Measurements from ENCODE around the gene ASB14.

The ASB14 gene

GRCh38 chr3:57261119-57261518 lies 31.4 kb downstream of the ASB14 start:
- DNase-seq (ENCODE audit: low spot score): no peak

DNA sequence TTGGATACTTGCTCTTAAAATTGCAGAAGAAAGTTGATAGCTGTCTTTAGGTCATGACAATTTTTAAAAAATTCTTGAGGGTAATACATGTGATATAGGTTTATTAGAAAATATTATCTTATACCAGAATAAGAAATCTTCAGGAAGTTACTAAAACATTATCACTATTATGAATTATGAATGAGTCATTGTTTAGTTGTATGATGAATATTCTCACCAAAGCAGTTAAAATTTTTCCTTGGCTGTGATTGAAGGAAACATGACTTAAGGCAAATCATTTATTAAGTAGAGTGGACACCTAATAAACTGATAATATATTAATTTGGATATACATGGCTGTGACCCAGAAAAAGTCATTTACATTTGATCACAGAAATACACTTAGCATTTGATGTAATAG lies 34.8 kb downstream of the ASB14 start:
- DNase-seq (ENCODE audit: low spot score): no peak

DNA sequence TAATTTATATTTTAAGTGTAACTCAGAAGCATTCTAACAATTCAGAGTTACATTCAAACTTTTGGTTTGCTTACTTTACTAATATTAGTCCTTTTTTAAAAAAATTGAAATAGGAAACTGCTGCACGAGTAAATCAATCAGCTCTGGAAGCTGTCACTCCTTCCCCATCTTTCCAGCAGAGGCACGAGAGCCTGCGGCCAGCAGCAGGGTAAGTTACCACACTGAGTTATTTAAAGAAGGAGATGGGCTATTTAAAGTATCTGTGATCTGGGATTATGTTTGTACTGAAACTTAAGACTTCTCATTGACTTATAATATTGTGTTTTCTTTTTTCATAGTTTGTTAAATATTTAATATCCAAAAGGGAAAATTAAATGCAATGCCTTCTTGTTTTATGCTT lies 35.6 kb downstream of the ASB14 start:
- DNase-seq (ENCODE audit: low spot score): no peak

GRCh38 chr3:57252404-57252803 lies 40.1 kb downstream of the ASB14 start:
- DNase-seq (ENCODE audit: low spot score): no peak

DNA sequence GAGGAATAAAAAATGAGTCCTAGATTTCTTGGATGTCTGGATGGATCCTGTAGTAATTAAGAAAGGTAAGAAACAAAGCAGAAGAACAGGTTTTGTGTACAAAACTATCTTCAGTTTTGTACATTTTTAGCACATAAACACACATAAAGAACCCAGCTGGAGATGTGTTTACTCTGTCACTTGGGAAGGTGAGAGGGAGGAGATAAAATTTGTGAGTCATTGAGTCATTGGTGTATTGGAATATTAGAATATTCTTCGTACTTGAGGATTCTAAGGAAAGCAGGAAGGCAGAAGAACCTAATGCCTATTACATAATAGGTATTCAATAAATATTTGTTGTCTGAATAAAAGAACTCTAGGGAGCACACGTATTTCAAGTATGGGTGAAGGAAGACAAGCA lies 47.5 kb downstream of the ASB14 start:
- DNase-seq (ENCODE audit: low spot score): no peak

DNA sequence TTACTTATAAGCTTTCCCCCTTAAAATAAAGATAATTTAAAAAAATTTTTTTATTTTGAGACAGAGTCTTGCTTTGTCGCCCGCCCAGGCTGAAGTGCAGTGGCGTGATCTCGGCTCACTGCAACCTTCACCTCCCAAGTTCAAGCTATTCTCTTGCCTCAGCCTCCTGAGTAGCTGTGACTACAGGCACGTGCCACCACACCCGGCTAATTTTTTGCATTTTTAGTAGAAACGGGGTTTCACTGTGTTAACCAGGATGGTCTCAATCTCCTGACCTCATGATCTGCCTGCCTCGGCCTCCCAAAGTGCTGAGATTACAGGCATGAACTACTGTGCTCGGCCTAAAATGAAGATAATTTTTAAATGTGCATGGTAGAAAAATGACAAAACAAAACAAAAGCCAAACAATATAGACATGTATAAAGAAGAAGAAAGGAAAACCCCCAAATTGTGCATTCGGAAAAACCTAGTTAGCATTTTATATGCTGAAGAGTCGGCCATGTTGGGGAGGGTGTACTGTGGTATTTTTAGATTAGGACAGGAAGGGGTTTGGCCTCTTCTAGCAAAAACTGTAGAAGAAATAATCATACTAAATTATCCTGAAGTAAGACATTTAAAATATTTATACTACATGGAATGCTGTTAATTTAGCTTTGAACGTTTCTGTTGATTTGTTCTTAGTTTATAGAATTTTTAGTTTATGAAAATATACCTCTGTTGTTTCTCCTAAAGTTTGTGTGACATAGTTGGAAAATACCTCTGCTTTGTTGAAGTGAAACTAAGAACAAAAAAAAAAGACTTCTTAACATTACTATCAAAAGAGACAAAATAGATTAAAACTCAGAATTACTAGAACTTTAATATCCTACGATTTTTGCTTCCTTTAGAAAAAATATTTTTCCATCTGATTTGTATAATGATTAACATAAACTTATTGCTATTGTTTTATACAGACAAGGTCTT lies 57.6 kb downstream of the ASB14 start:
- DNase-seq (ENCODE audit: low spot score): no peak

DNA sequence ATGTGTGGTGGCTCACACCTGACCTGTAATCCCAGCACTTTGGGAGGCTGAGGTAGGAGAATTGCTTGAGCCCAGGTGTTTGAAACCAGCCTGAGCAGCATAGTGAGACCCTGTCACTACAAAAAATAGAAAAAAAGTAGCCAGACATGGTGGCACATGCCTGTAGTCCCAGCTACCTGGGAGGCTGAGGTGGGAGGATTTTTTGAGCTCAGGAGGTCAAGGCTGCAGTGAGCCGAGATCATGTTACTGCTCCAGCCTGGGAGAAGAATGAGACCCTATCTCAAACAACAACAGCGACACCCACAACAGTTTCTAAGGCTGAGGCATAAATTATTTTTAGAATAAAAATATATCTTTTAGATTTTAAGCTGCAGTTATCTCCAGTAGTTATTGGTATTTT lies 58.7 kb downstream of the ASB14 start:
- no peak for DNase-seq (ENCODE audit: low spot score)

DNA sequence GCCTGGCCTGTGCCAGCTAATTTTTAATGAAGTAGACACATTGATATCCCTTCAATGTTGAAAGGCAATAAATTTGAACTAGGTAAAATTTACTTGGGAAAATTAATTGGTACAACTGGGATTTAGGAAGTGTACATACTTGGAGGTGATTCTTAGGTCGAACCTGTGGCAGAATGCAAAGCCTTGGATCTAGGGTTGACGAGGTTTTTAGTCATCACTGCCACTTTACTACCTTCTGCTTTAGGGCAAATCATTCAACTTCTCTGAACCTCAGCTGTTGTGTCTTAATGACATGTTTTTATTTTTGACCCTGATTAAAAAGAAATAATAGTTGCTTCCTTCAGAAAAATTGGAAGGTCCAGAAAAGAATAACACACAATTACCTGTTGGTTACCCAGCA lies 62.5 kb downstream of the ASB14 start:
- no peak for DNase-seq (ENCODE audit: low spot score)

GRCh38 chr3:57227930-57228751 lies 64.3 kb downstream of the ASB14 start:
- peak; percentile 40 for DNase-seq (ENCODE audit: low spot score)

DNA sequence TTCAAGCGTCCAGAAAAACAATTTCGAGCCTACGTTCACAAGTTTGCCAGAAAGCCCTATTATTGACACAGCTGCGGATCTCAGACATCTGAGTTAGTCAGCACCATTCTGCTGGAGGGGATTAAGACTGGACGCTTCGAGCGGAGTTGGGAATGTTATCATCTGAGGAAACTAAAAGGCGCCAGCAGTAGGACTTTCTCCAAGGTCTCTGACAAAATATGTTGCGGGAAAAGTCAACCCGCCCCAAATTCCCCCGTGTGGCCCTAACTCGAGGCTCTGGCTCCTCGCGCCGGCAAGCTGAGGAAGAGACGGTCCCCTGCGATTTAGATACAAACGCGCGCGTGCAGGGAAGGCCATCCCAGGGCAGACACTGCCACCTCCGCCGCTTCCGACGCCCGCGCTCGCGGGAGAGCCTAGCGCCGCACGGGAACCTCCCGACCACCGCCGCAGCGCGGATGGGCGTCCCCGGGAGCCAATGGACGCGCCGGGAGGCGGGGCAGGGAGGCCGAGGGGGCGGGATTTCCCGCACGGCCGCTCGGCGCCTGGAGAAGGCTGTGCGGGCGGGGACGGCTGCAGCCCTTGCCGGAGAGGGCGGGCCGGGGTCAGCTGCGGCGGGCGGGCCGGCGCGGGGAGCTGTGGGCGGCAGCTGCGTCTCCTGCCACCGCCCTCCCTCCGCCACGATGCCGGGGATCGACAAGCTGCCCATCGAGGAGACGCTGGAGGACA lies 65.1 kb downstream of the ASB14 start, which contains the start of gene APPL1:
Gene APPL1, plus strand, starts transcription at position 526 of the 726 bp plus-strand sequence. Its CDS starts 155 bp downstream, at position 681.
- DNase-seq (ENCODE audit: low spot score): peak; percentile 100

DNA sequence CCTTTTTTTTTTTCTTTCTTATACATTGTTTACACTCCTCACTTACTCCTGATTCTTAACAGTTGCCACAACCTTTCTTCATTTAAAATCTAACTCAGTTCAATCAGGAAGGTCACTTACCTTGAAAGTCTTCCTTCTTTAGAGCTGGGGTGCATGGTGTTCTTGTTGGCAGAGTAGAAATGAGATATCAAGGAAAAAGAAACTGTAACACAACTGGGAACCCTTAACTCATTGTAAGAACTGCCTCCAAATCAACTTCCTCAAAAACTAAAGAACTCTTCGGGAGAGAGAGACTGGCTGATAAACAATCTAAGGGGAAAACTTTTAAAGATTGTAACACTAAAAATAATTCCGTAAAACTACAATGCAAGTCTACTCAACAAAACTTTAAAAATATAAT lies 66.3 kb downstream of the ASB14 start:
- no peak for DNase-seq (ENCODE audit: low spot score)

GRCh38 chr3:57224856-57225255 lies 67.6 kb downstream of the ASB14 start:
- no peak for DNase-seq (ENCODE audit: low spot score)

GRCh38 chr3:57221883-57222282 lies 70.6 kb downstream of the ASB14 start:
- DNase-seq (ENCODE audit: low spot score): no peak
